Measurements from ENCODE around the gene NEUROG1. TPM values are rescaled to one million over a fixed set of nuclear protein-coding genes. Genes with fewer than 3 reads are reported as not detected.

The NEUROG1 gene
- total RNA-seq, 1 donor from 2014 or later, result 3.7 TPM

- Mint-ChIP-seq H3K36me3 (no peaks in the 10 kb centered on the region), H3K4me1 (ENCODE audit: unreplicated experiment) (peaks cover 5% of the 10 kb centered on the region), H3K4me3 (no peak overlapping the region), H3K9me3 (no peaks in the 10 kb centered on the region), H3K27me3 (peaks cover 65% of the 10 kb centered on the region), H3K27ac (no peak overlapping the region)
- TF ChIP-seq CTCF (conservative IDR thresholded peaks at IDR 0.05), result no peak
- no peak for DNase-seq (ENCODE audit: extremely low spot score, unreplicated experiment)
Measured at GRCh38 chr5:135555530-135555929, 19.8 kb upstream of the NEUROG1 start.

GRCh38 chr5:135553688-135554462 lies 18.1 kb upstream of the NEUROG1 start:
- DNase-seq (ENCODE audit: extremely low spot score, unreplicated experiment), result no peak
- TF ChIP-seq CTCF (conservative IDR thresholded peaks at IDR 0.05), result peak; percentile 56
- Mint-ChIP-seq H3K4me1 (ENCODE audit: unreplicated experiment) (peaks cover 5% of the 10 kb centered on the region), H3K9me3 (no peaks in the 10 kb centered on the region), H3K27ac (no peak overlapping the region), H3K27me3 (peaks cover 70% of the 10 kb centered on the region), H3K36me3 (no peaks in the 10 kb centered on the region), H3K4me3 (no peak overlapping the region)

- Mint-ChIP-seq H3K36me3 (no peaks in the 10 kb centered on the region), H3K4me1 (ENCODE audit: unreplicated experiment) (peaks cover 5% of the 10 kb centered on the region), H3K27me3 (peaks cover 73% of the 10 kb centered on the region), H3K9me3 (no peaks in the 10 kb centered on the region), H3K4me3 (no peak overlapping the region), H3K27ac (peak overlapping the region; percentile 21)
- peak; percentile 93 for TF ChIP-seq CTCF (conservative IDR thresholded peaks at IDR 0.05)
- no peak for DNase-seq (ENCODE audit: extremely low spot score, unreplicated experiment)
Measured at GRCh38 chr5:135551593-135552447, 16.1 kb upstream of the NEUROG1 start.

- no peaks in the 10 kb centered on the region for H3K9me3 Mint-ChIP-seq
- TF ChIP-seq CTCF (conservative IDR thresholded peaks at IDR 0.05), result no peak
- H3K4me3 Mint-ChIP-seq, result no peak overlapping the region
- H3K4me1 Mint-ChIP-seq (ENCODE audit: unreplicated experiment), result peaks cover 12% of the 10 kb centered on the region
- peaks cover 82% of the 10 kb centered on the region for H3K27me3 Mint-ChIP-seq
- DNase-seq (ENCODE audit: extremely low spot score, unreplicated experiment), result no peak
- no peaks in the 10 kb centered on the region for H3K36me3 Mint-ChIP-seq
- no peak overlapping the region for H3K27ac Mint-ChIP-seq
Measured at GRCh38 chr5:135549413-135549812, 13.6 kb upstream of the NEUROG1 start.

- no peak for TF ChIP-seq CTCF (conservative IDR thresholded peaks at IDR 0.05)
- no peak for DNase-seq (ENCODE audit: extremely low spot score, unreplicated experiment)
- H3K36me3 Mint-ChIP-seq, result no peaks in the 10 kb centered on the region
- peaks cover 22% of the 10 kb centered on the region for H3K4me1 Mint-ChIP-seq (ENCODE audit: unreplicated experiment)
- H3K27ac Mint-ChIP-seq, result no peak overlapping the region
- H3K9me3 Mint-ChIP-seq, result no peaks in the 10 kb centered on the region
- no peak overlapping the region for H3K4me3 Mint-ChIP-seq
- H3K27me3 Mint-ChIP-seq, result peaks cover 87% of the 10 kb centered on the region
Measured at GRCh38 chr5:135547590-135548254, 12.0 kb upstream of the NEUROG1 start.
